Chondrocyte (in vitro differentiated cells): Measurements from ENCODE around the gene BIRC5. TPM values are rescaled to one million over a fixed set of nuclear protein-coding genes. Genes with fewer than 3 reads are reported as not detected.

Experiments used
- DNase-seq: peaks from one replicate; pipeline ENCODE4 v3.0.0; 2021; ENCODE audit warnings: mixed read lengths, low spot score
- H3K27ac Mint-ChIP-seq: one replicate; pipeline ENCODE4 v1.8.0; 2021; ENCODE audit warnings: mild to moderate bottlenecking, moderate library complexity, mixed read lengths; ENCODE audit not compliant: unreplicated experiment
- H3K27me3 Mint-ChIP-seq: 2 replicates; pipeline ENCODE4 v1.8.0; 2021; ENCODE audit warnings: low read depth, mixed read lengths
- H3K36me3 Mint-ChIP-seq: 2 replicates; pipeline ENCODE4 v1.8.0; 2021; ENCODE audit warnings: low read depth, mixed read lengths
- H3K4me1 Mint-ChIP-seq: 2 replicates; pipeline ENCODE4 v1.8.0; 2021; ENCODE audit warnings: low read depth, mild to moderate bottlenecking, mixed read lengths
- H3K4me3 Mint-ChIP-seq: one replicate; pipeline ENCODE4 v1.8.0; 2021; ENCODE audit warnings: mild to moderate bottlenecking, moderate library complexity, mixed read lengths; ENCODE audit not compliant: unreplicated experiment
- H3K9me3 Mint-ChIP-seq: 2 replicates; pipeline ENCODE4 v1.8.0; 2021; ENCODE audit warnings: low read depth, mixed read lengths
- total RNA-seq: library from RNA; stranded (reverse); gene quantifications from 3 replicates; pipeline ENCODE4 v1.2.1, GENCODE V29; 2021
- TF ChIP-seq, protein P1 (sequence below): fragments of 200-600 bp; sonication (generic); IDR thresholded peaks from 2 replicates; pipeline ENCODE4 v1.5.0; 2021; ENCODE audit warnings: antibody characterized with exemption, mild to moderate bottlenecking, moderate library complexity

Gene BIRC5
- total RNA-seq, 1 donor from 2014 or later: 11.6 TPM

DNA sequence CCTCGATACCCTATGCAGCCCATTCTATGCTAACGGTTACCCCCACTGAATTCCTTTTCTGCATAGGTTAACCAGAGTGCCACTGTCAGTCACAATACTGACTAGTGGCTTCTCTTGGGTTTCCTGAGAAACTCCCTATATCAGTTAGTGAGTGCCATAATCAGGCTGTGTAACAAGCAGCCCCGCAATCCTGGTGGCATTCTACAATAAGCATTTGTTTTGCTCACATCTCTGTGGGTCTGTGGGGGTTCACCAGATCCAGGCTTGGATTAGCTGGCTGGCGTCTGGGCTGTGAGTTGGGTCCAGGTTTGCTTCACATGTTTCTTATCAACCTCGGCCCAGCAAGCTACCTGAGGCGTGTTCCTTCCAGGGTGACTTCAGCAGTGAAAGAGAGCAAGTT is 59.8 kb downstream of the BIRC5 start:
- H3K27ac Mint-ChIP-seq: no peak overlapping the region
- TF ChIP-seq, protein P1, sequence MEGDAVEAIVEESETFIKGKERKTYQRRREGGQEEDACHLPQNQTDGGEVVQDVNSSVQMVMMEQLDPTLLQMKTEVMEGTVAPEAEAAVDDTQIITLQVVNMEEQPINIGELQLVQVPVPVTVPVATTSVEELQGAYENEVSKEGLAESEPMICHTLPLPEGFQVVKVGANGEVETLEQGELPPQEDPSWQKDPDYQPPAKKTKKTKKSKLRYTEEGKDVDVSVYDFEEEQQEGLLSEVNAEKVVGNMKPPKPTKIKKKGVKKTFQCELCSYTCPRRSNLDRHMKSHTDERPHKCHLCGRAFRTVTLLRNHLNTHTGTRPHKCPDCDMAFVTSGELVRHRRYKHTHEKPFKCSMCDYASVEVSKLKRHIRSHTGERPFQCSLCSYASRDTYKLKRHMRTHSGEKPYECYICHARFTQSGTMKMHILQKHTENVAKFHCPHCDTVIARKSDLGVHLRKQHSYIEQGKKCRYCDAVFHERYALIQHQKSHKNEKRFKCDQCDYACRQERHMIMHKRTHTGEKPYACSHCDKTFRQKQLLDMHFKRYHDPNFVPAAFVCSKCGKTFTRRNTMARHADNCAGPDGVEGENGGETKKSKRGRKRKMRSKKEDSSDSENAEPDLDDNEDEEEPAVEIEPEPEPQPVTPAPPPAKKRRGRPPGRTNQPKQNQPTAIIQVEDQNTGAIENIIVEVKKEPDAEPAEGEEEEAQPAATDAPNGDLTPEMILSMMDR: no peak

More for the DNA sequence above, 59.8 kb downstream of the BIRC5 start:
- DNase-seq: no peak
- Mint-ChIP-seq H3K36me3 (no peaks in the 10 kb centered on the region), H3K9me3 (no peaks in the 10 kb centered on the region), H3K27me3 (no peaks in the 10 kb centered on the region), H3K4me1 (peaks cover 16% of the 10 kb centered on the region), H3K4me3 (no peak overlapping the region)

Other genes starting within 250 kb of the BIRC5 start
- 12.4 to 19.6 TPM (median 17.5 TPM) in 3 replicates for gene TMC6, start 85.5 kb upstream of the BIRC5 start, total RNA-seq
- 0.40 to 0.97 TPM in 2 of 3 replicates, not detected in the other for gene TMC8, start 83.5 kb upstream of the BIRC5 start, total RNA-seq
- not detected in 3 replicates for gene C17orf99, start 67.9 kb upstream of the BIRC5 start, total RNA-seq
- gene SYNGR2, start 45.7 kb upstream of the BIRC5 start, total RNA-seq: 35.1 to 57.6 TPM (median 52.3 TPM) in 3 replicates
- gene TK1, start 27.2 kb upstream of the BIRC5 start, total RNA-seq: 21.1 to 29.5 TPM (median 23.4 TPM) in 3 replicates
- gene AFMID, start 26.9 kb upstream of the BIRC5 start, total RNA-seq: 25.5 to 31.7 TPM (median 28.3 TPM) in 3 replicates
- gene TMEM235, start 17.4 kb downstream of the BIRC5 start, total RNA-seq: not detected in 3 replicates
- 13.6 to 26.2 TPM (median 14.4 TPM) in 3 replicates for gene SOCS3, start 145.8 kb downstream of the BIRC5 start, total RNA-seq
- 22.1 to 30.4 TPM (median 22.7 TPM) in 3 replicates for gene PGS1, start 164.4 kb downstream of the BIRC5 start, total RNA-seq